ENCODE data around the gene CYTH3.

DNA sequence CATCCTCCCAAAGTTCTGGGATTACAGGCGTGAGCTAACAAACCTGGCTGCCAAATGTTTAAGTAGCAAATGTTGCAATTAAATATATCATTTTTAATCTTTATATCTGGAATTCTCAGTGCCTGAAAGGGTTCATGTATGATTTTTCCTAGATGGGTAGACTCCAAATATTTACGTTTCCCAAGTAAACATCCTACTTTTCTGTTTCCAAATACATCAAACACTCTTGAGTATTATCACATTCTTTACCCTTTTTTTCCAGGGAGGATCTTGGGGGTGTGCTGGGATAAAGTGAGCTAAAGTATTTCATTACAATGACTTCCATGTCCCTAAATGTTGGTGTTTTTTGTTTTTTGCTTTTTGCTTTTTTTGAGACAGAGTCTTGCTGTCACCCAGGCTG lies 32.9 kb upstream of the CYTH3 start:
- TF ChIP-seq CTCF (IDR thresholded peaks at IDR 0.05): no peak
- TF ChIP-seq POLR2AphosphoS5 (IDR thresholded peaks at IDR 0.05; ENCODE audit: insufficient read depth in 1 of 2, low read depth in 1 of 2): no peak
- no peak for TF ChIP-seq POLR2A (IDR thresholded peaks at IDR 0.05)

Measured in vagina (tissue), 2 donors.